BLaER1 treated with 17β-estradiol and CSF1 and Interleukin-3, amounts not matched to agents 10 nM and 100 nM (cell line): ENCODE data around the gene ALX3.

Experiments used
- H3K27ac ChIP-seq, 11 experiments: shearing (Covaris generic); formaldehyde crosslinking; 2 replicates each; pipeline ENCODE4 v1.8.1; 2022
- H3K27me3 ChIP-seq, 11 experiments: shearing (Covaris generic); formaldehyde crosslinking; 2 replicates each; pipeline ENCODE4 v1.8.1; 2022
- H3K36me3 ChIP-seq, 11 experiments: shearing (Covaris generic); formaldehyde crosslinking; 2 replicates each; pipeline ENCODE4 v1.8.1; 2022
- H3K4me1 ChIP-seq, 10 experiments: shearing (Covaris generic); formaldehyde crosslinking; 2 replicates each; pipeline ENCODE4 v1.8.1; 2022
- H3K4me2 ChIP-seq, 11 experiments: shearing (Covaris generic); formaldehyde crosslinking; 2 replicates each; pipeline ENCODE4 v1.8.1; 2022
- H3K4me3 ChIP-seq, 10 experiments: shearing (Covaris generic); formaldehyde crosslinking; 2 replicates each; pipeline ENCODE4 v1.8.1; 2022
- H3K9ac ChIP-seq, 11 experiments: shearing (Covaris generic); formaldehyde crosslinking; 2 replicates each; pipeline ENCODE4 v1.8.1; 2022
- H3K9me3 ChIP-seq, 11 experiments: shearing (Covaris generic); formaldehyde crosslinking; replicated peaks in 1 of 11; 2 replicates each; pipeline ENCODE4 v1.8.1; 2022
- H4K20me1 ChIP-seq, 11 experiments: shearing (Covaris generic); formaldehyde crosslinking; 2 replicates each; pipeline ENCODE4 v1.8.1; 2022
- Cebpa-rat ChIP-seq, 11 experiments: shearing (Covaris generic); IDR thresholded peaks; 2 replicates each; pipeline ENCODE4 v1.8.1; 2022

ALX3 gene

GRCh38 chr1:110056776-110057175 is 13.7 kb downstream of the ALX3 start:
- no peak overlapping the region for H3K4me2 ChIP-seq
- H3K9ac ChIP-seq, result no peak overlapping the region; a peak in 1 of 22 replicates
- no peak overlapping the region for H3K27ac ChIP-seq
- H3K4me1 ChIP-seq, result peaks cover 17 to 30% (median 25%) of the 10 kb centered on the region in 10 experiments
- H4K20me1 ChIP-seq, result peaks cover 23 to 95% (median 56%) of the 10 kb centered on the region in 11 experiments; a peak in 17 of 22 replicates
- no peaks in the 10 kb centered on the region for H3K27me3 ChIP-seq
- H3K36me3 ChIP-seq, result peaks cover 74 to 97% (median 82%) of the 10 kb centered on the region in 11 experiments
- H3K4me3 ChIP-seq, result no peak overlapping the region
- no peak for TF ChIP-seq Cebpa-rat (IDR thresholded peaks at IDR 0.05)
- no peaks in the 10 kb centered on the region for H3K9me3 ChIP-seq

- TF ChIP-seq Cebpa-rat (IDR thresholded peaks at IDR 0.05), result no peak
- H3K27me3 ChIP-seq, result no peaks in the 10 kb centered on the region
- H3K4me1 ChIP-seq, result peaks cover 17 to 28% (median 22%) of the 10 kb centered on the region in 10 experiments
- no peak overlapping the region for H3K4me3 ChIP-seq
- no peak overlapping the region for H3K9ac ChIP-seq
- H3K9me3 ChIP-seq, result no peaks in the 10 kb centered on the region
- H3K27ac ChIP-seq, result no peak overlapping the region
- peaks cover 79 to 97% (median 86%) of the 10 kb centered on the region in 11 experiments for H3K36me3 ChIP-seq
- peaks cover 23 to 95% (median 51%) of the 10 kb centered on the region in 11 experiments; a peak in 17 of 22 replicates for H4K20me1 ChIP-seq
- no peak overlapping the region for H3K4me2 ChIP-seq
These were observed 14.2 kb downstream of the ALX3 start for GRCh38 chr1:110056285-110056683.

- Histone ChIP-seq H3K9me3 (no peaks in the 10 kb centered on the region), H3K27me3 (no peaks in the 10 kb centered on the region), H3K9ac (peak overlapping the region in 3 of 11 experiments; percentile 1 to 22 (median 11); a peak in 5 of 22 replicates), H3K4me1 (peaks cover 17 to 25% (median 21%) of the 10 kb centered on the region in 10 experiments), H3K27ac (no peak overlapping the region), H4K20me1 (peaks cover 23 to 95% (median 50%) of the 10 kb centered on the region in 11 experiments; a peak in 17 of 22 replicates), H3K36me3 (peaks cover 85 to 97% (median 89%) of the 10 kb centered on the region in 11 experiments), H3K4me3 (no peak overlapping the region), H3K4me2 (no peak overlapping the region)
- no peak for TF ChIP-seq Cebpa-rat (IDR thresholded peaks at IDR 0.05)
These were observed 14.8 kb downstream of the ALX3 start for GRCh38 chr1:110055493-110056284.

GRCh38 chr1:110053552-110054428 is 16.7 kb downstream of the ALX3 start:
- Histone ChIP-seq H3K4me2 (no peak overlapping the region), H3K9me3 (no peaks in the 10 kb centered on the region), H3K36me3 (peaks cover 91 to 100% (median 98%) of the 10 kb centered on the region in 11 experiments), H3K4me1 (peaks cover 8 to 22% (median 15%) of the 10 kb centered on the region in 10 experiments), H3K9ac (no peak overlapping the region), H3K4me3 (no peak overlapping the region), H3K27ac (no peak overlapping the region), H3K27me3 (no peaks in the 10 kb centered on the region), H4K20me1 (peaks cover 15 to 91% (median 54%) of the 10 kb centered on the region in 11 experiments; a peak in 16 of 22 replicates)
- no peak for TF ChIP-seq Cebpa-rat (IDR thresholded peaks at IDR 0.05)

GRCh38 chr1:110051262-110051648 is 19.2 kb downstream of the ALX3 start:
- Histone ChIP-seq H3K4me2 (no peak overlapping the region), H3K36me3 (peaks cover 100% of the 10 kb centered on the region in 11 experiments)

GRCh38 chr1:110050602-110051261 is 19.7 kb downstream of the ALX3 start:
- TF ChIP-seq Cebpa-rat (IDR thresholded peaks at IDR 0.05), result no peak
- H3K27ac ChIP-seq, result no peak overlapping the region
- H3K9ac ChIP-seq, result peak overlapping the region in 1 of 11 experiments; percentile 15; a peak in 2 of 22 replicates
- H3K4me3 ChIP-seq, result no peak overlapping the region
- H3K36me3 ChIP-seq, result peaks cover 100% of the 10 kb centered on the region in 11 experiments
- H4K20me1 ChIP-seq, result peaks cover 4 to 84% (median 37%) of the 10 kb centered on the region in 11 experiments; a peak in 15 of 22 replicates
- peaks cover 0 to 7% (median 0%) of the 10 kb centered on the region in 10 experiments; a peak in 2 of 20 replicates for H3K4me1 ChIP-seq
- H3K27me3 ChIP-seq, result no peaks in the 10 kb centered on the region
- no peaks in the 10 kb centered on the region for H3K9me3 ChIP-seq
- no peak overlapping the region for H3K4me2 ChIP-seq

More at GRCh38 chr1:110051262-110051648, 19.2 kb downstream of the ALX3 start:
- Histone ChIP-seq H3K27ac (no peak overlapping the region), H3K4me1 (peaks cover 0 to 7% (median 0%) of the 10 kb centered on the region in 10 experiments; a peak in 2 of 20 replicates), H3K27me3 (no peaks in the 10 kb centered on the region), H3K4me3 (no peak overlapping the region), H3K9me3 (no peaks in the 10 kb centered on the region), H4K20me1 (peaks cover 4 to 84% (median 40%) of the 10 kb centered on the region in 11 experiments; a peak in 15 of 22 replicates), H3K9ac (0 out of 22 replicates have a peak overlapping the region, but pooled peaks of 1 of the 11 experiments have one; percentile 15)
- TF ChIP-seq Cebpa-rat (IDR thresholded peaks at IDR 0.05), result no peak

GRCh38 chr1:110049801-110050601 is 20.5 kb downstream of the ALX3 start:
- Histone ChIP-seq H4K20me1 (peaks cover 4 to 79% (median 33%) of the 10 kb centered on the region in 11 experiments; a peak in 15 of 22 replicates), H3K4me1 (peaks cover 0 to 7% (median 0%) of the 10 kb centered on the region in 10 experiments; a peak in 2 of 20 replicates), H3K36me3 (peaks cover 100% of the 10 kb centered on the region in 11 experiments), H3K27ac (no peak overlapping the region), H3K27me3 (no peaks in the 10 kb centered on the region), H3K9ac (peak overlapping the region in 1 of 11 experiments; percentile 15; a peak in 1 of 22 replicates), H3K9me3 (no peaks in the 10 kb centered on the region), H3K4me3 (no peak overlapping the region), H3K4me2 (no peak overlapping the region)
- TF ChIP-seq Cebpa-rat (IDR thresholded peaks at IDR 0.05), result no peak
